HepG2 (cell line): ENCODE results near the gene SIK3. TPM values are rescaled to one million over a fixed set of nuclear protein-coding genes. Genes with fewer than 3 reads are reported as not detected.

Experiments
- BCL3 ChIP-seq: sonication (generic); formaldehyde crosslinking; IDR thresholded peaks from 2 replicates; pipeline ENCODE4 v1.5.1; 2020; ENCODE audit warnings: mild to moderate bottlenecking, missing genetic modification reagents, moderate library complexity
- DRAP1 ChIP-seq: IDR thresholded peaks from 2 replicates; pipeline ENCODE4 v1.6.1; 2016; ENCODE audit warnings: missing genetic modification reagents, missing compliant biosample characterization
- ETV6 ChIP-seq: sonication (generic); formaldehyde crosslinking; conservative IDR thresholded peaks from 2 replicates; pipeline ENCODE4 v1.4.0; 2020; ENCODE audit warnings: missing genetic modification reagents
- FLYWCH1 ChIP-seq: sonication (generic); formaldehyde crosslinking; IDR thresholded peaks from 2 replicates; pipeline ENCODE4 v1.8.1; 2023; ENCODE audit warnings: mild to moderate bottlenecking, missing genetic modification reagents
- GMEB1 ChIP-seq: sonication (generic); formaldehyde crosslinking; IDR thresholded peaks from 2 replicates; pipeline ENCODE4 v1.5.1; 2020; ENCODE audit warnings: missing genetic modification reagents, mild to moderate bottlenecking, borderline replicate concordance
- GMEB2 ChIP-seq: IDR thresholded peaks from 2 replicates; pipeline ENCODE4 v1.6.1; 2016; ENCODE audit warnings: missing biosample characterization, missing genetic modification reagents, low read depth
- HNRNPH1 ChIP-seq: fragments of 200-400 bp; formaldehyde crosslinking; optimal IDR thresholded peaks from 2 replicates; pipeline ENCODE3; 2017; ENCODE audit warnings: mild to moderate bottlenecking, low read depth, low read length
- KAT8 ChIP-seq: IDR thresholded peaks from 2 replicates; pipeline ENCODE4 v1.6.1; 2016; ENCODE audit warnings: missing genetic modification reagents, missing compliant biosample characterization
- MXD3 ChIP-seq: IDR thresholded peaks from 2 replicates; pipeline ENCODE4 v1.6.1; 2016; ENCODE audit warnings: mild to moderate bottlenecking, missing biosample characterization, missing genetic modification reagents
- NR2F2 ChIP-seq: IDR thresholded peaks from 2 replicates; pipeline ENCODE4 v1.6.1; 2012; ENCODE audit warnings: low read depth, inconsistent platforms, borderline replicate concordance
- SP5 ChIP-seq: IDR thresholded peaks from 2 replicates; pipeline ENCODE4 v1.6.1; 2016; ENCODE audit warnings: low read depth, borderline replicate concordance
- TFDP1 ChIP-seq: IDR thresholded peaks from 2 replicates; pipeline ENCODE4 v1.6.1; 2016; ENCODE audit warnings: missing compliant biosample characterization, missing genetic modification reagents, borderline replicate concordance
- ZBTB8A ChIP-seq: sonication (generic); formaldehyde crosslinking; IDR thresholded peaks from 2 replicates; pipeline ENCODE4 v1.4.0; 2020; ENCODE audit warnings: mild to moderate bottlenecking, low read depth, missing genetic modification reagents, borderline replicate concordance
- ZC3H13 ChIP-seq: sonication (generic); formaldehyde crosslinking; IDR thresholded peaks from 2 replicates; pipeline ENCODE4 v1.8.1; 2023; ENCODE audit warnings: mild to moderate bottlenecking, missing genetic modification reagents, moderate library complexity
- ZFP1 ChIP-seq: IDR thresholded peaks from 2 replicates; pipeline ENCODE4 v1.6.1; 2016
- ZFP41 ChIP-seq: sonication (generic); formaldehyde crosslinking; IDR thresholded peaks from 2 replicates; pipeline ENCODE4 v1.4.0; 2020; ENCODE audit warnings: mild to moderate bottlenecking, missing genetic modification reagents, borderline replicate concordance
- ZNF230 ChIP-seq: sonication (generic); formaldehyde crosslinking; IDR thresholded peaks from 2 replicates; pipeline ENCODE4 v1.4.0; 2020; ENCODE audit warnings: mild to moderate bottlenecking, missing genetic modification reagents
- ZNF335 ChIP-seq: sonication (generic); formaldehyde crosslinking; IDR thresholded peaks from 2 replicates; pipeline ENCODE4 v1.4.0; 2020; ENCODE audit warnings: missing genetic modification reagents
- ZNF557 ChIP-seq: sonication (generic); formaldehyde crosslinking; IDR thresholded peaks from 2 replicates; pipeline ENCODE4 v1.4.0; 2020; ENCODE audit warnings: missing genetic modification reagents
- ZNF782 ChIP-seq: sonication (generic); formaldehyde crosslinking; IDR thresholded peaks from 2 replicates; pipeline ENCODE4 v1.4.0; 2020; ENCODE audit warnings: missing genetic modification reagents, mild to moderate bottlenecking, borderline replicate concordance
- ZNF800 ChIP-seq: sonication (generic); formaldehyde crosslinking; IDR thresholded peaks from 2 replicates; pipeline ENCODE4 v1.4.0; 2020; ENCODE audit warnings: missing genetic modification reagents
- polyA plus RNA-seq, 8 experiments: library from polyadenylated mRNA; depleted of rRNA in 3 of 8; stranded (reverse) in 7 of 8; unstranded in 1 of 8; fragments of >200 nt; fragmentation: Illumina TruSeq in 4 of 8; extraction: Trizol in 4 of 8; gene quantifications; 2 replicates each; pipeline versions ENCODE4 v1.2.1 to v1.2.3, GENCODE V29; 2011 to 2016; ENCODE audit warnings: low read depth in 4 of 8, missing spikeins in 1 of 8, mixed read lengths in 1 of 8; ENCODE audit not compliant: insufficient read depth in 1 of 8
- total RNA-seq, 5 experiments: library from RNA; depleted of rRNA; stranded (reverse); fragments of >200 nt; fragmentation: Illumina TruSeq; extraction: Trizol; gene quantifications; 2 replicates each; pipeline ENCODE4 v1.2.3, GENCODE V29; 2016; ENCODE audit warnings: low read depth in 1 of 5

SIK3 gene
- total and polyA plus RNA-seq, 2 of the 13 experiments (the other 11 are each of a cell fraction or from before 2014, with no cell fraction given): 5.7 to 9.8 TPM

GRCh38 chr11:116835791-116836631 lies 262.2 kb downstream of the SIK3 start (continued):
- TF ChIP-seq ZFP41 (CRISPR knock-in tag) (no peak), TFDP1 (peak; percentile 88), HNRNPH1 (no peak), ZNF782 (CRISPR knock-in tag) (no peak), ZC3H13 (CRISPR knock-in tag) (no peak; the same call in 1 of the 2 replicates), GMEB2 (CRISPR knock-in tag) (no peak), SP5 (CRISPR knock-in tag) (0 out of 2 replicates have a peak, but pooled peaks have one; percentile 17), ZNF335 (no peak), DRAP1 (CRISPR knock-in tag) (no peak), GMEB1 (CRISPR knock-in tag) (no peak), ZFP1 (CRISPR knock-in tag) (no peak), ZNF230 (CRISPR knock-in tag) (no peak), BCL3 (peak; percentile 18; the same call in 1 of the 2 replicates), KAT8 (CRISPR knock-in tag) (0 out of 2 replicates have a peak, but pooled peaks have one; percentile 15), ZNF800 (CRISPR knock-in tag) (peak; percentile 46), MXD3 (CRISPR knock-in tag) (0 out of 2 replicates have a peak, but pooled peaks have one; percentile 20), FLYWCH1 (no peak), NR2F2 (no peak), ETV6 (CRISPR knock-in tag) (0 out of 2 replicates have a peak, but pooled peaks have one; percentile 40), ZBTB8A (CRISPR knock-in tag) (no peak), ZNF557 (no peak)
